ENCODE measurements around the gene CARS1. TPM values are rescaled to one million over a fixed set of nuclear protein-coding genes. Genes with fewer than 3 reads are reported as not detected.

Gene CARS1
- total and polyA plus RNA-seq, 2 of the 4 experiments (the other 2 are of a cell fraction) = 72.7 to 78.3 TPM

- Histone ChIP-seq H3K4me3 (ENCODE audit: insufficient read depth, low read depth, low read length) (no peak overlapping the region), H2AK5ac (ENCODE audit: low read depth, low read length) (no peak overlapping the region), H4K8ac (ENCODE audit: low read depth in 2 of 2, low read length in 2 of 2) (no peak overlapping the region), H2BK15ac (ENCODE audit: low read depth, low read length) (no peak overlapping the region), H3K9me1 (ENCODE audit: insufficient read depth, low read length) (peaks cover 19% of the 10 kb centered on the region), H2BK5ac (ENCODE audit: low read depth, low read length, poor library complexity, severe bottlenecking) (no peak overlapping the region), H2AK9ac (replicated peaks; ENCODE audit: low read depth, low read length, poor library complexity) (no peak overlapping the region), H3K18ac (ENCODE audit: low read depth, low read length) (no peak overlapping the region), H3K4me1 (ENCODE audit: control insufficient read depth, insufficient read depth, low read length) (no peaks in the 10 kb centered on the region), H3K9me3 (ENCODE audit: control insufficient read depth, insufficient read depth, low read length) (no peaks in the 10 kb centered on the region), H3K27me3 (ENCODE audit: control insufficient read depth, insufficient read depth, low read length) (no peaks in the 10 kb centered on the region), H3K23ac (ENCODE audit: low read depth, low read length) (no peak overlapping the region), H3K4ac (ENCODE audit: low read depth, low read length) (no peak overlapping the region), H3K36me3 (ENCODE audit: control insufficient read depth, insufficient read depth, low read length) (peaks cover 56% of the 10 kb centered on the region), H2AFZ (replicated peaks; ENCODE audit: low read length, poor library complexity) (no peak overlapping the region), H4K91ac (ENCODE audit: insufficient read depth, low read depth, low read length) (no peak overlapping the region), H3K9ac (ENCODE audit: low read depth, low read length) (no peak overlapping the region), H3K4me2 (ENCODE audit: low read depth, low read length) (no peak overlapping the region), H4K20me1 (ENCODE audit: insufficient read depth, low read length) (peaks cover 17% of the 10 kb centered on the region), H3K56ac (ENCODE audit: extremely low read depth, insufficient read depth, low read length) (no peak overlapping the region), H3K27ac (ENCODE audit: insufficient read depth, low read length) (no peak overlapping the region), H3K14ac (replicated peaks; ENCODE audit: low read depth, low read length) (no peak overlapping the region), H4K5ac (ENCODE audit: low read depth, low read length) (no peak overlapping the region), H2BK120ac (ENCODE audit: low read depth, low read length) (no peak overlapping the region), H3K79me1 (ENCODE audit: low read depth in 1 of 2, low read length in 2 of 2) (peaks cover 52 to 79% of the 10 kb centered on the region in 2 experiments), H2BK20ac (ENCODE audit: low read depth, low read length) (no peak overlapping the region)
- no CpG with 5 or more reads among the region's 7 CpGs for WGBS, 2 experiments (ENCODE audit: extremely low coverage in 2 of 2, insufficient read length in 1 of 2)
- DNase-seq (no peak), ATAC-seq (ENCODE audit: low read depth) (no peak)
- dilution Hi-C loops (cut with HindIII; ENCODE audit: low sequenced_read_pairs, unreplicated experiment) = no loop called here
- POLR2A ChIA-PET (ENCODE audit: unreplicated experiment) = no interaction called here
- intact Hi-C loops (cut with micrococcal nuclease) = no loop called here
- CTCF ChIA-PET = no interaction called here
- BruUV-seq (replicated peaks) = no TSS peak
- TF ChIP-seq ELK1 (IDR thresholded peaks at IDR 0.05; ENCODE audit: borderline replicate concordance, low read depth, low read length) = no peak
- no peak for TF ChIP-seq FOS (IDR thresholded peaks at IDR 0.05; ENCODE audit: low read depth, low read length)
- TF ChIP-seq RFX5 (IDR thresholded peaks at IDR 0.05; ENCODE audit: low read depth, low read length) = no peak
- TF ChIP-seq SMC3 (IDR thresholded peaks at IDR 0.05; ENCODE audit: low read depth, low read length) = no peak
- in situ Hi-C loops (cut with MboI; ENCODE audit: low sequenced_read_pairs) = no loop called here
Measured at GRCh38 chr11:2963112-2963754, 94.0 kb downstream of the CARS1 start.

All from IMR-90 (cell line).